Panc1 (cell line): ENCODE data around the gene EPHB1.

Source experiments
- CTCF ChIP-seq: fragments of 450-650 bp; IDR thresholded peaks from 2 replicates; pipeline ENCODE4 v1.5.1; 2017; ENCODE audit warnings: mild to moderate bottlenecking
- POLR2AphosphoS5 ChIP-seq: IDR thresholded peaks from 2 replicates; pipeline ENCODE4 v1.6.1; 2012; ENCODE audit warnings: mild to moderate bottlenecking, low read depth, low read length, moderate library complexity

- TF ChIP-seq CTCF: no peak
- TF ChIP-seq POLR2AphosphoS5: no peak
Measured at GRCh38 chr3:135097276-135097946, 302.4 kb downstream of the EPHB1 start.
